ENCODE measurements around the gene HES5.

HES5 gene

GRCh38 chr1:2542246-2542915 lies 12.3 kb upstream of the HES5 start:
- peaks cover 4% of the 10 kb centered on the region for H3K4me1 ChIP-seq (ENCODE audit: control insufficient read depth, insufficient read depth, low read length)
- H3K36me3 ChIP-seq (ENCODE audit: control insufficient read depth, insufficient read depth, low read length): no peaks in the 10 kb centered on the region
- no peaks in the 10 kb centered on the region for H3K9me3 ChIP-seq (ENCODE audit: control insufficient read depth, insufficient read depth, low read length)
- no peak overlapping the region for H3K9ac ChIP-seq (ENCODE audit: low read depth, low read length)
- H3K4me3 ChIP-seq (ENCODE audit: low read depth, low read length): no peak overlapping the region
- peaks cover 14% of the 10 kb centered on the region for H3K27me3 ChIP-seq (ENCODE audit: control insufficient read depth, insufficient read depth, low read length)

- Histone ChIP-seq H3K27me3 (ENCODE audit: control insufficient read depth, insufficient read depth, low read length) (peaks cover 18% of the 10 kb centered on the region), H3K36me3 (ENCODE audit: control insufficient read depth, insufficient read depth, low read length) (no peaks in the 10 kb centered on the region), H3K9ac (ENCODE audit: low read depth, low read length) (no peak overlapping the region), H3K4me1 (ENCODE audit: control insufficient read depth, insufficient read depth, low read length) (peaks cover 4% of the 10 kb centered on the region), H3K9me3 (ENCODE audit: control insufficient read depth, insufficient read depth, low read length) (no peaks in the 10 kb centered on the region), H3K4me3 (ENCODE audit: low read depth, low read length) (no peak overlapping the region)
Observed at GRCh38 chr1:2541619-2542245, 11.7 kb upstream of the HES5 start.

GRCh38 chr1:2540816-2541492 lies 10.9 kb upstream of the HES5 start:
- peaks cover 4% of the 10 kb centered on the region for H3K4me1 ChIP-seq (ENCODE audit: control insufficient read depth, insufficient read depth, low read length)
- H3K9ac ChIP-seq (ENCODE audit: low read depth, low read length): no peak overlapping the region
- H3K9me3 ChIP-seq (ENCODE audit: control insufficient read depth, insufficient read depth, low read length): no peaks in the 10 kb centered on the region
- no peaks in the 10 kb centered on the region for H3K36me3 ChIP-seq (ENCODE audit: control insufficient read depth, insufficient read depth, low read length)
- H3K4me3 ChIP-seq (ENCODE audit: low read depth, low read length): peak overlapping the region; percentile 22
- peaks cover 22% of the 10 kb centered on the region for H3K27me3 ChIP-seq (ENCODE audit: control insufficient read depth, insufficient read depth, low read length)

- H3K36me3 ChIP-seq (ENCODE audit: control insufficient read depth, insufficient read depth, low read length): no peaks in the 10 kb centered on the region
- no peak overlapping the region for H3K9ac ChIP-seq (ENCODE audit: low read depth, low read length)
Observed at GRCh38 chr1:2539312-2539907, 9.3 kb upstream of the HES5 start.

GRCh38 chr1:2538872-2539271 lies 8.8 kb upstream of the HES5 start:
- peaks cover 28% of the 10 kb centered on the region for H3K27me3 ChIP-seq (ENCODE audit: control insufficient read depth, insufficient read depth, low read length)
- peaks cover 4% of the 10 kb centered on the region for H3K4me1 ChIP-seq (ENCODE audit: control insufficient read depth, insufficient read depth, low read length)
- H3K9me3 ChIP-seq (ENCODE audit: control insufficient read depth, insufficient read depth, low read length): no peaks in the 10 kb centered on the region
- H3K4me3 ChIP-seq (ENCODE audit: low read depth, low read length): no peak overlapping the region
- no peaks in the 10 kb centered on the region for H3K36me3 ChIP-seq (ENCODE audit: control insufficient read depth, insufficient read depth, low read length)
- no peak overlapping the region for H3K9ac ChIP-seq (ENCODE audit: low read depth, low read length)

More at GRCh38 chr1:2539312-2539907, 9.3 kb upstream of the HES5 start:
- Histone ChIP-seq H3K4me3 (ENCODE audit: low read depth, low read length) (no peak overlapping the region), H3K9me3 (ENCODE audit: control insufficient read depth, insufficient read depth, low read length) (no peaks in the 10 kb centered on the region), H3K27me3 (ENCODE audit: control insufficient read depth, insufficient read depth, low read length) (peaks cover 28% of the 10 kb centered on the region), H3K4me1 (ENCODE audit: control insufficient read depth, insufficient read depth, low read length) (peaks cover 6% of the 10 kb centered on the region)

GRCh38 chr1:2538376-2538775 lies 8.3 kb upstream of the HES5 start:
- no peaks in the 10 kb centered on the region for H3K9me3 ChIP-seq (ENCODE audit: control insufficient read depth, insufficient read depth, low read length)
- H3K4me3 ChIP-seq (ENCODE audit: low read depth, low read length): no peak overlapping the region
- no peak overlapping the region for H3K9ac ChIP-seq (ENCODE audit: low read depth, low read length)
- H3K27me3 ChIP-seq (ENCODE audit: control insufficient read depth, insufficient read depth, low read length): peaks cover 32% of the 10 kb centered on the region
- peaks cover 4% of the 10 kb centered on the region for H3K4me1 ChIP-seq (ENCODE audit: control insufficient read depth, insufficient read depth, low read length)
- H3K36me3 ChIP-seq (ENCODE audit: control insufficient read depth, insufficient read depth, low read length): no peaks in the 10 kb centered on the region

- Histone ChIP-seq H3K36me3 (ENCODE audit: control insufficient read depth, insufficient read depth, low read length) (no peaks in the 10 kb centered on the region), H3K9me3 (ENCODE audit: control insufficient read depth, insufficient read depth, low read length) (no peaks in the 10 kb centered on the region), H3K4me1 (ENCODE audit: control insufficient read depth, insufficient read depth, low read length) (peaks cover 4% of the 10 kb centered on the region), H3K27me3 (ENCODE audit: control insufficient read depth, insufficient read depth, low read length) (peaks cover 38% of the 10 kb centered on the region), H3K9ac (ENCODE audit: low read depth, low read length) (no peak overlapping the region), H3K4me3 (ENCODE audit: low read depth, low read length) (no peak overlapping the region)
Observed at GRCh38 chr1:2537784-2538115, 7.7 kb upstream of the HES5 start.

- peaks cover 43% of the 10 kb centered on the region for H3K27me3 ChIP-seq (ENCODE audit: control insufficient read depth, insufficient read depth, low read length)
- no peak overlapping the region for H3K9ac ChIP-seq (ENCODE audit: low read depth, low read length)
- H3K4me3 ChIP-seq (ENCODE audit: low read depth, low read length): no peak overlapping the region
- peaks cover 4% of the 10 kb centered on the region for H3K4me1 ChIP-seq (ENCODE audit: control insufficient read depth, insufficient read depth, low read length)
- H3K36me3 ChIP-seq (ENCODE audit: control insufficient read depth, insufficient read depth, low read length): no peaks in the 10 kb centered on the region
- no peaks in the 10 kb centered on the region for H3K9me3 ChIP-seq (ENCODE audit: control insufficient read depth, insufficient read depth, low read length)
Observed at GRCh38 chr1:2535981-2536380, 5.9 kb upstream of the HES5 start.

- peak overlapping the region; percentile 16 for H3K9ac ChIP-seq (ENCODE audit: low read depth, low read length)
- H3K27me3 ChIP-seq (ENCODE audit: control insufficient read depth, insufficient read depth, low read length): peaks cover 48% of the 10 kb centered on the region
- no peaks in the 10 kb centered on the region for H3K36me3 ChIP-seq (ENCODE audit: control insufficient read depth, insufficient read depth, low read length)
- peaks cover 4% of the 10 kb centered on the region for H3K4me1 ChIP-seq (ENCODE audit: control insufficient read depth, insufficient read depth, low read length)
- no peak overlapping the region for H3K4me3 ChIP-seq (ENCODE audit: low read depth, low read length)
- no peaks in the 10 kb centered on the region for H3K9me3 ChIP-seq (ENCODE audit: control insufficient read depth, insufficient read depth, low read length)
Observed at GRCh38 chr1:2535455-2535854, 5.4 kb upstream of the HES5 start.

GRCh38 chr1:2534687-2535441 lies 4.8 kb upstream of the HES5 start:
- Histone ChIP-seq H3K4me3 (ENCODE audit: low read depth, low read length) (peak overlapping the region; percentile 20), H3K9ac (ENCODE audit: low read depth, low read length) (peak overlapping the region; percentile 37), H3K27me3 (ENCODE audit: control insufficient read depth, insufficient read depth, low read length) (peaks cover 49% of the 10 kb centered on the region), H3K4me1 (ENCODE audit: control insufficient read depth, insufficient read depth, low read length) (peaks cover 4% of the 10 kb centered on the region), H3K9me3 (ENCODE audit: control insufficient read depth, insufficient read depth, low read length) (no peaks in the 10 kb centered on the region), H3K36me3 (ENCODE audit: control insufficient read depth, insufficient read depth, low read length) (no peaks in the 10 kb centered on the region)

- peak overlapping the region; percentile 37 for H3K9ac ChIP-seq (ENCODE audit: low read depth, low read length)
- peaks cover 50% of the 10 kb centered on the region for H3K27me3 ChIP-seq (ENCODE audit: control insufficient read depth, insufficient read depth, low read length)
- H3K4me1 ChIP-seq (ENCODE audit: control insufficient read depth, insufficient read depth, low read length): peaks cover 4% of the 10 kb centered on the region
- no peaks in the 10 kb centered on the region for H3K36me3 ChIP-seq (ENCODE audit: control insufficient read depth, insufficient read depth, low read length)
- no peak overlapping the region for H3K4me3 ChIP-seq (ENCODE audit: low read depth, low read length)
- H3K9me3 ChIP-seq (ENCODE audit: control insufficient read depth, insufficient read depth, low read length): no peaks in the 10 kb centered on the region
Observed at GRCh38 chr1:2534315-2534686, 4.2 kb upstream of the HES5 start.
